Mucosa of rectum (tissue), 2 donors: Measurements from ENCODE around the gene NPTN.
"Not testable (repeated sequence)": the region's sequence is repeated elsewhere in the genome, so short reads cannot be mapped to it uniquely, and the experiment has no call there.

ENCODE experiments used
- H3K27ac ChIP-seq, 2 donors: one replicate each; pipeline ENCODE4 v1.7.0; 2013; ENCODE audit warnings: inconsistent platforms in 2 of 2, low read depth in 2 of 2, low read length in 2 of 2
- H3K27me3 ChIP-seq, 2 donors: one replicate each; pipeline ENCODE4 v1.7.0; 2013; ENCODE audit warnings: low read length in 2 of 2; ENCODE audit not compliant: control insufficient read depth in 2 of 2, insufficient read depth in 2 of 2
- H3K36me3 ChIP-seq, 2 donors: one replicate each; pipeline ENCODE4 v1.7.0; 2013; ENCODE audit warnings: low read length in 2 of 2; ENCODE audit not compliant: control insufficient read depth in 2 of 2, insufficient read depth in 2 of 2
- H3K4me1 ChIP-seq, 2 donors: one replicate each; pipeline ENCODE4 v1.7.0; 2013; ENCODE audit warnings: low read length in 2 of 2, mild to moderate bottlenecking in 1 of 2; ENCODE audit not compliant: control insufficient read depth in 2 of 2, insufficient read depth in 2 of 2
- H3K4me3 ChIP-seq, 2 donors: one replicate each; pipeline ENCODE4 v1.7.0; 2013; ENCODE audit warnings: low read length in 2 of 2
- H3K9ac ChIP-seq, 2 donors: one replicate each; pipeline ENCODE4 v1.7.0; 2013; ENCODE audit warnings: low read length in 2 of 2, low read depth in 1 of 2, mild to moderate bottlenecking in 1 of 2
- H3K9me3 ChIP-seq, 2 donors: one replicate each; pipeline ENCODE4 v1.7.0; 2013; ENCODE audit warnings: low read length in 2 of 2; ENCODE audit not compliant: control insufficient read depth in 2 of 2
- donor health status: healthy.
- donor health status: Normal muscosa, but diverticular disease.

The NPTN gene

DNA sequence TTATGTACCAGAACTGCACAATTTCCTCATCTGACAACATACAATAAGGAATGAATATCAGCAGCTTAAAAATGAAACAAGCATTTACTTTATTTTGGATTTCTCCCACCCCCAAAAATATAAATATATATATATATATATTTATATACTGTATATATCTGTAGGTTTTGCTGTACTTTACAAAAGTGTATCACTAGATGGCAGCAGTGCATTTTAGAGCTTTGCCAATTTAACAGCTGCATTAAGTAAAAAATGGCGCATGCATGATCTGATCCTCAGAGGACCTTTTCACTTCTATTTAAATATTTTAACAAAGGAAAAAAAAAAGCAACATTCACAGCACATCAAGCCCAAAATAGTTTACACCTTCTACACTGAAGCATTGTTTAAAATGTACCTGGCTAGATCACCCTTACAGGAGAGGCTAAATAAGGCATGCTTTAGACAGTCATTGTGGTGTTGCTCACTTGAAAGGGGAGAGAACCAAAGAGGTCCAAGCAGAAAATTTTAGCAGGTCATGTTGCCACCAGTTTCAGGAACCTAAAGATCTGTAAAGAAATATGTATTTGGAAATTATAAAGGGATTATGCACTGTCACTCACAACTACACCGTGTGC, 72.6 kb downstream of the NPTN start:
- H3K27me3 ChIP-seq: no peaks in the 10 kb centered on the region
- H3K36me3 ChIP-seq: peaks cover 45 to 60% of the 10 kb centered on the region in 2 donors
- no peaks in the 10 kb centered on the region for H3K9me3 ChIP-seq
- no peak overlapping the region for H3K4me3 ChIP-seq
- no peak overlapping the region for H3K9ac ChIP-seq
- no peak overlapping the region for H3K27ac ChIP-seq
- H3K4me1 ChIP-seq: no peaks in the 10 kb centered on the region

DNA sequence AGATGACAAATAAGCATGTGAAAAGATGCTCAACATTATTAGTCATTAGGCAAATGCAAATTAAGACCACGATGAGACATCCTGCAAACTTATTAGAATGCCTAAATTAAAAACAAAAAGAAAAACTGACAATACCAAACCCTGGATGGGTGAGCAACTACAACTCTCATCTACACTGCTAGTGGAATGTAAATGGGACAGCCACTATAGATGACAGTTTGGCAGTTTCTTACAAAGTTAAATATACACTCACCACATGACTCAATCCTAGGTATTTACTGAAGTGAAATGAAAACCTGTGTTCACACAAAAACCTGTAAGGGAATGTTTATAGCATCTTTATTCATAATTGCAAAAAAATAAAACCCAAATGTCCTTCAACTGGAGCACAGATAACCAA, 74.7 kb downstream of the NPTN start:
- Histone ChIP-seq H3K27ac (no peak overlapping the region), H3K9me3 (no peaks in the 10 kb centered on the region), H3K36me3 (peaks cover 47 to 48% of the 10 kb centered on the region in 2 donors), H3K27me3 (no peaks in the 10 kb centered on the region), H3K4me1 (no peaks in the 10 kb centered on the region), H3K9ac (no peak overlapping the region), H3K4me3 (no peak overlapping the region)

DNA sequence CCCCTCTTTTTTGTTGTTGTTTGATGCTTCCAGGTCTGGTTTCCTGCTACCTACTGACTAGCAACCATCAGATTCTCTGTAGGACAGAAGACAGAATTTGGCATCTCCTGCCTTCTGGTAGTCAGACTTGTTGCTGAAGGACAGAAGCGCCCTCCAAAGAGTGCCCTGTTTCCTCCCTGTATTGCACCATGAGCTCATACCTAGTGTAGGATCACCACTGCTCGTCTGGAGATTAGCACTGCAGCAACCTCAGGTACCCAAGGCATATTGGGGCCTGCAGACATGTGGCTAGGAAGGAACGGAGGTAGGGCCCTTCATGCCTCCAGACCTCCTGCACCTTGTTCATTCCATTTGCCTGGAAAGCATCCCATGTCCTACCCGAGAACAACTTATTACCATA, 78.1 kb downstream of the NPTN start:
- Histone ChIP-seq H3K9ac (no peak overlapping the region), H3K27ac (no peak overlapping the region), H3K36me3 (peaks cover 30 to 32% of the 10 kb centered on the region in 2 donors), H3K9me3 (no peaks in the 10 kb centered on the region), H3K27me3 (no peaks in the 10 kb centered on the region), H3K4me1 (no peaks in the 10 kb centered on the region), H3K4me3 (no peak overlapping the region)

DNA sequence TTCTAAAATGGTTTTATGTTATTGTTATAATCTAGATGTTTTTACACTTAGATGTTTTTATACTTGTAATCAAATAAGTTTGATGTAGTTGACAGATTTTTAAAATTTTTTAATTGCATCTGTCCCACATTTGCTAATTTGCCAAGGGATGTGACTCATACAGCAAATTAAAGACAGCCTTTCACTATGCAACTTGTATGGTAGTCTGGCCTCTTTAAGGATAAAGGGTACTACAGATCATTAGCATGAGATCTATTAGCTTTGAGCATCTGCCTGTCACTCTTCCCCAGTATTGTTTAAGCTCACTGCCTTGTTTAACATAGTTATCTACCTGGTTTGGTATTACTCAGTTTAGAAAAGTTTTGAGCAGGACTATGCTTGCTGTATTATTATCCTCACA, 83.0 kb downstream of the NPTN start:
- Histone ChIP-seq H3K4me3 (no peak overlapping the region), H3K9me3 (no peaks in the 10 kb centered on the region), H3K9ac (no peak overlapping the region), H3K27me3 (no peaks in the 10 kb centered on the region), H3K4me1 (no peaks in the 10 kb centered on the region), H3K27ac (no peak overlapping the region), H3K36me3 (peaks cover 1% of the 10 kb centered on the region in 2 donors)

DNA sequence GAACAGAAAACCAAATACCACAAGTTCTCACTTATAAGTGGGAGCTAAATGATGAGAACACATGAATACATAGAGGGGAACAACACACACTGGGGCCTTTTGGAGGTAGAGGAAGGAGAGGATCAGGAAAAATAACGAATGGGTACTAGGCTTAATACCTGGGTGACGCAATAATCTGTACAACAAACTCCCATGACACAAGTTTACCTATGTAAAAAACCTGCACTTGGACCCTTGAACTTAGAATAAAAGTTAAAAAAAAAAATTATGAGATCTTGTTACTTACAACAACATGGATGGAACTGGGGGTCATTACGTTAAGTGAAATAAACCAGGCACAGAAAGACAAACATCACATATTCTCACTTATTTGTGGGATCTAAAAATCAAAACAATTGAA, 84.3 kb downstream of the NPTN start:
- H3K4me3 ChIP-seq, H3K4me1 ChIP-seq, H3K9ac ChIP-seq, H3K9me3 ChIP-seq, H3K36me3 ChIP-seq, H3K27ac ChIP-seq, H3K27me3 ChIP-seq: not testable (repeated sequence)

DNA sequence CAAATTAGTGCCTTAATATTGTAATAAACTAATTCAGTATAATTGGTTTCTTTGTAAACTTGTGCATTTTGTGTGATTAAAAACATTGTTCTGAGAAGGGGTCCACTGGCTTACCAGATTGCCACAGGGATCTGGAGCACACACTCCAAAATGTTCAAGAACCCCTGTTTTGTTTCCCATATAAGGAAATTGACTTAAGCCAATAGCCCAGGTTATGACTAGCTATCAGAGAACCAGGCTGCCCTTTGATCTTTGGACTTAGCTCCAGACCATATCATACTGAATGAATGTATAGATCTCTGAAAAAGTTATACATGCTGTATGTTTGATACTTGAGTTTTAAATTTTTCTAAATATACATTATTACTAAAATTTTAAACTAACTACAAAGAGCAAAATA, 91.7 kb downstream of the NPTN start:
- no peak overlapping the region for H3K27ac ChIP-seq
- no peak overlapping the region for H3K4me3 ChIP-seq
- H3K36me3 ChIP-seq: no peaks in the 10 kb centered on the region
- no peaks in the 10 kb centered on the region for H3K9me3 ChIP-seq
- H3K9ac ChIP-seq: no peak overlapping the region
- H3K4me1 ChIP-seq: no peaks in the 10 kb centered on the region
- no peaks in the 10 kb centered on the region for H3K27me3 ChIP-seq

DNA sequence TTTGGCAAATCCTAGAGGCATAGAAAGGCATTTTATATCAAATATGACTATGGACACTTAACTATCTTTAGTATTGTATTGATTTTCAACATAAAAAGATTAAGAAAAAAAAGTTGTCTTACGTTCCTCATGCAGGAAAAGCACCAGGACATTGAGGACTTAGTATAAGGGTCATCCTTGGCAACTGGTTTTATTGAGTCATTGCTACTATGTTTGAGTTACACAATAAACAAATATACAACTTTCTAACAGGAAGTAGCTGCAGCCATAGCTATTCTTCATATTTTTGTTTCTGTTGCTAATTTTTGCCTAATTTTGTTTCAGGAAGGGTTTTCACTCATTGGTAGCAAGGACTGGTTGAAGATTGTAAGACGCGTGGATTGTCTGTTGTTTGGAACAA, 93.0 kb downstream of the NPTN start:
- no peaks in the 10 kb centered on the region for H3K4me1 ChIP-seq
- no peak overlapping the region for H3K9ac ChIP-seq
- no peaks in the 10 kb centered on the region for H3K9me3 ChIP-seq
- no peak overlapping the region for H3K4me3 ChIP-seq
- H3K36me3 ChIP-seq: no peaks in the 10 kb centered on the region
- H3K27ac ChIP-seq: no peak overlapping the region
- H3K27me3 ChIP-seq: no peaks in the 10 kb centered on the region

DNA sequence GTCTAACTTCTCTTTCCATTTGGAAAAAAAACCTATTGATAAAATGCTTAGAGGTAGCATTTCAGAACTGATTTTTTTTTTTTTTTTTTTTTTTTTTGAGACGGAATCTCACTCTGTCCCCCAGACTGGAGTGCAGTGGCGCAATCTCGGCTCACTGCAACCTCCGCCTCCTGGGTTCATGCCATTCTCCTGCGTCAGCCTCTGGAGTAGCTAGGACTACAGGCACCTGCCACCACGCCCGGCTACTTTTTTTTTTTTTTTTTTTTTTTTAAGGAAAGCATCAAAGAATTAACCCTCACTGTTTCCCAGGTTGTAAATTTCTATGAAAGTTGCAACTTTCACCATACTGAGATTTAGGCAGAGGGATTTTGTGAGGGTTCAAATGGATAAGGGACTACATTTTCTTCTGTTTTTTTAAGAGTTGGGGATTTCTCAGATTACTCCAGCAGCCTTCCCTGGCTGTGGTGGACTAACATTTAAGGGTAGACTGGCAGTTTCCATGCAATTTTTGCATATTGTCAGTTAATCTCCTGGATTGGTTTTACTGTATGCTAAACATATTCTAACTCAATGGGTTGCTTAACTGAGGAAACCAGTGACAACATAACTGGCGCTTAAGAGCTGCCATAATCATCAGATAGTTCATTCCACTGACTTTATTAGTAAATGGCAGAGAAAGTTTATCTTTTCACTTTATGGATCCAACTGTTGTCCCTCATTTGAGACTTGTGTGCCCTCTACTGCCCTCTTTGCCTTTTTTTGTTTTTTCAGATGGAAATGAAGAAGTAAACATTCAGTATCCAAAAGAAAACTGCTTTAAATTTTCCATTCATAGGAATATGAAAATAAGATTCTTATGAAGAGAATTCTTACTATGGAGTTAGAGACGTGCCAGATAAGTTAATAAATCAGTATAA, 93.7 kb downstream of the NPTN start:
- H3K36me3 ChIP-seq: no peaks in the 10 kb centered on the region
- H3K4me1 ChIP-seq: no peaks in the 10 kb centered on the region
- H3K9me3 ChIP-seq: no peaks in the 10 kb centered on the region
- H3K27me3 ChIP-seq: no peaks in the 10 kb centered on the region
- no peak overlapping the region for H3K4me3 ChIP-seq
- no peak overlapping the region for H3K9ac ChIP-seq
- no peak overlapping the region for H3K27ac ChIP-seq

DNA sequence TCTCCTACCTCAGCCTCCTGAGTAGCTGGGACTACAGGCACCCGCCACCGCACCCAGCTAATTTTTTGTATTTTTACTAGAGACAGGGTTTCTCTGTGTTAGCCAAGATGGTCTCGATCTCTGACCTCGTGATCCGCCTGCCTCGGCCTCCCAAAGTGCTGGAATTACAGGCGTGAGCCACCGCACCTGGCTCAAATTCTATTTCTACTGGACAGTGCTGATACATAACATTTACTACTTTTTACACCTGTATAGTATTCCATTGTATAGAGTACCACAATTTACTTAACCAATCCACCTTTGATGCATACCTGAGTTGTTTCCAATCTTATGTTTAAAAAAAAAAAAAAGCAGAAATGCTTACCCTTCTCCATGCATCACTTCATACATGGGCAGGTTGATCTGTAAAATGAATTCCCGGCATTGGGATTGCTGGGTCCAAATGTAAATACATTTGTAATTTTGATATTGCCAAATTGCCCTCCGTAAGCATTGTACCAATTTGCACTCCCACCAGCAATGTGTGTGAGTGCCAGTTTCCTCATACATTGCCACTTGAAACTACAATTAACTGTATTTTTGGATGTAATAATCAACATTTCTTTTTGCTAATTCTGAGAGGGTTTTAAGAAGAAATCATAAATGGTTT, 94.5 kb downstream of the NPTN start:
- Histone ChIP-seq H3K4me3 (no peak overlapping the region), H3K9ac (no peak overlapping the region), H3K9me3 (no peaks in the 10 kb centered on the region), H3K4me1 (no peaks in the 10 kb centered on the region), H3K36me3 (no peaks in the 10 kb centered on the region), H3K27ac (no peak overlapping the region), H3K27me3 (no peaks in the 10 kb centered on the region)

DNA sequence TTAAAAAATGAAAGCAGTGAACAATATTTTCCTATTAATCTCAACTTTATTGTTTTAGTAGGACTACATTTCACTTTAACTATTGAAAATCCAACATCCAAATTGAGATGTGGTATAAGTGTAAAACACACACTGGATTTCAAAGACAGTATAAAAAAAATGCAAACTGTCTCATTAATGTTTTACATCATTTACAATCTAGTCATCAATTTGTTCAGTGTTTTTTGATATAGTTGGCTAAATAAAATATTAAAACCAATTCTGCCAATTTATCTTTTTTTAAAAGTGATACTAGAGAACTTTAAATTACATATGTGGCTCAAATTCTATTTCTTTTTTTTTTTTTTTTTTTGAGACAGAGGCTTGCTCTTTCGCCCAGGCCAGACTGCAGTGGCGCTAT, 95.1 kb downstream of the NPTN start:
- H3K27me3 ChIP-seq: no peaks in the 10 kb centered on the region
- no peak overlapping the region for H3K27ac ChIP-seq
- H3K4me3 ChIP-seq: no peak overlapping the region
- H3K9me3 ChIP-seq: no peaks in the 10 kb centered on the region
- H3K4me1 ChIP-seq: no peaks in the 10 kb centered on the region
- H3K36me3 ChIP-seq: no peaks in the 10 kb centered on the region
- H3K9ac ChIP-seq: no peak overlapping the region
